22Rv1 (cell line): ENCODE results near the gene TBC1D22A.

Experiments used
- H3K27ac ChIP-seq: fragments of 450-650 bp; 2 replicates; pipeline ENCODE4 v1.5.1; 2017
- ZFX ChIP-seq: fragments of 450-650 bp; IDR thresholded peaks from 2 replicates; pipeline ENCODE4 v1.6.1; 2017; ENCODE audit warnings: antibody characterized with exemption, borderline replicate concordance
- TF ChIP-seq, protein P1 (sequence below): fragments of 450-650 bp; IDR thresholded peaks from 2 replicates; pipeline ENCODE4 v1.5.1; 2017; ENCODE audit warnings: mild to moderate bottlenecking

TBC1D22A gene

DNA sequence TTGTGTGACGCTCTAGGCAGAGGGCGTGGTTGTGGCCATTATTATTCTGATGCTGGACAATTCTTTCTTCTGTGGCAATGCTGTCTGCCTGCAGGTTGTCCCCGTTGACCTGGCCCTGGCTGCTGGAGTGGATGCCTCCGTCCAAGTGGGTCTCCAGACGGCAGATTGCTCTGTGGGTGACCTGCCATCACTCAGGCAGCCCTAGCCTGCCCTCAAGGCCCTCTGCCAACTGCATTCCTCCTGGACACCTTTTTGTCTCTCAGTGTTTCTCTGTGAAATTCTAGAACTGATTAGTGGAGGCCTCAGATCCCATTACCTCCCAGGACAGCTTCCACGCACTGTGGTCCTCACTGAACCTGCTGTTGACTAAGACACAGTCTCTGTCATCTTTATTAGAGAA, 86.7 kb downstream of the TBC1D22A start:
- TF ChIP-seq, protein P1, sequence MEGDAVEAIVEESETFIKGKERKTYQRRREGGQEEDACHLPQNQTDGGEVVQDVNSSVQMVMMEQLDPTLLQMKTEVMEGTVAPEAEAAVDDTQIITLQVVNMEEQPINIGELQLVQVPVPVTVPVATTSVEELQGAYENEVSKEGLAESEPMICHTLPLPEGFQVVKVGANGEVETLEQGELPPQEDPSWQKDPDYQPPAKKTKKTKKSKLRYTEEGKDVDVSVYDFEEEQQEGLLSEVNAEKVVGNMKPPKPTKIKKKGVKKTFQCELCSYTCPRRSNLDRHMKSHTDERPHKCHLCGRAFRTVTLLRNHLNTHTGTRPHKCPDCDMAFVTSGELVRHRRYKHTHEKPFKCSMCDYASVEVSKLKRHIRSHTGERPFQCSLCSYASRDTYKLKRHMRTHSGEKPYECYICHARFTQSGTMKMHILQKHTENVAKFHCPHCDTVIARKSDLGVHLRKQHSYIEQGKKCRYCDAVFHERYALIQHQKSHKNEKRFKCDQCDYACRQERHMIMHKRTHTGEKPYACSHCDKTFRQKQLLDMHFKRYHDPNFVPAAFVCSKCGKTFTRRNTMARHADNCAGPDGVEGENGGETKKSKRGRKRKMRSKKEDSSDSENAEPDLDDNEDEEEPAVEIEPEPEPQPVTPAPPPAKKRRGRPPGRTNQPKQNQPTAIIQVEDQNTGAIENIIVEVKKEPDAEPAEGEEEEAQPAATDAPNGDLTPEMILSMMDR, result no peak
- no peak for TF ChIP-seq ZFX
- no peak overlapping the region for H3K27ac ChIP-seq

DNA sequence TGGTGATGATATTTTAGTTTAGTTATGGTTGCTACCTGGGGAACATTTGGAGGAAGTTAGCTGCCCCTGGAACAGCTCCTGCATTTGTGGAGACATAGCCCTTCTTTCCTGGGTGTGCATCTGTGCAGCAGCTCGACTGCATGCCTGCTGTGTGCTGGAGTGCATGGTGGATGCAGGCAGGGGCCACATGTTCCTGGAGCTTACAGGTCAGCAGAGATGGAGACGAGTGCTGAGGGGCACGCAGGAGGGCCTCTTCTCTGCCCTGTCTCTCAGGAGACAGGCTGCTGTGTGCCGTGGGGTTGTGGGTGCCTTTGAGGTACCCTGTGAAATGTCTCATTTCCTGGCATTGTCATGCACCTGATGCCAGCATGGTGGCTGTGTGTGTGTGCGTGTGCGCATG, 87.5 kb downstream of the TBC1D22A start:
- TF ChIP-seq, protein P1, result no peak
- no peak for TF ChIP-seq ZFX
- no peak overlapping the region for H3K27ac ChIP-seq

DNA sequence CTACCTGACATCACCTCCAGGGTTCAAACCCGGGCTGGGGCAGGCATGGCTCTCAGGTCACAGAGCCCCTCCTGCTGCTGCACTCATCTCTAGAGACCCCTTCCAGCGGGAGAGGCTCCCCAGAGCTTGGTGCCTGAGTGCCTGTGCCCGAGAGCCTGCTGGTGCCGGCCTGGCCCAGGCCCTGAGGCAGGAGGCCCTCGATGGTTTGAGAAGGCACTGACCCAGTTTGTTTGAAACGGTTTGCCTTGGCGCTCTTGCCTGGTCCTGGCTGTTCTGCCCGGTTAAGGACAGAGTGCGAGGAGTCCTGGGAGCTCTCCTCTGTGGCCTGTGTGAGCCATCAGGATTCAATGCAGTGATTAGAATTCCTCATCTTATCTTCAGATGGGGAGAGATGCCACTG, 88.9 kb downstream of the TBC1D22A start:
- TF ChIP-seq, protein P1, result no peak
- TF ChIP-seq ZFX, result no peak
- H3K27ac ChIP-seq, result no peak overlapping the region

DNA sequence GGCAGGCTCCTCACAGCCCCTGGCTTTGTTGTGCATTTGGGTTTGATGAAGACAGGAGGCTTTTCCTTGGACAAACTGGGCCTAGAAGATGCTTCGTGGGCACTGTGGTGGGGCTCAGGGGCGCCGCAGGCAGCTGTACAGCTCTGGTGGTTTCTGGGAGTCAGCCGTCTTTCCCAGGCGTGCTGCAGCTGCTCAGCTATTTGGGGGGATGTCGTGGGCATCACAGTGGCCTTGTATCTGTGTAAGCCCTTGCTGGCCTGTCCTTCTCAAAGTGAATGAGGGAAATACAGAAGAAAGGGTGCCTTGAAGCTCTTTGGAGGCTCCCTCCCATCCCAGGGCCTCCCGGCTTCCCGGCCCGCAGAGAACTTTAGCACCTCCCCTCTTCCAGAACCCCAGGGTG, 89.5 kb downstream of the TBC1D22A start:
- no peak overlapping the region for H3K27ac ChIP-seq
- TF ChIP-seq ZFX, result no peak
- TF ChIP-seq, protein P1, result no peak

DNA sequence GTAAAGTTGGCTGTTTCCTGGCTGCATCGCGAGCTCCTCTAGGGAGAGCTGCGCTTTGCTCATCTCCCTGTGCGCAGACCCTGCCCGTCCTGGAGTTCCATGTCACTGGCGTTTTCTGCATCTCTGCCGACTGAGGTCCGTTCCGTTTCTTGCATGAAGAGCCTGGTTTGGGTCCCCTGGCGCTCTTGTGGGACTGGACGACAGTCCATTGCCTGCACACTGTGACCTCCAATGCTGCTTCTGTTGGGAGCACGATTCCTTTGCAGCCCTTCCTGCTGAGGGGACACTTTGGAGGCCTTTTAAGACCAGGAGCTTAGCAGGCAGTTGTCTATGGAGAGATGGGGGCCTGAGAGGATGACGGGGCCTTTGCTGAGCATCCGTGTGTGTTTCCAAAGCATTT, 90.3 kb downstream of the TBC1D22A start:
- no peak overlapping the region for H3K27ac ChIP-seq
- TF ChIP-seq, protein P1, result no peak
- TF ChIP-seq ZFX, result no peak

DNA sequence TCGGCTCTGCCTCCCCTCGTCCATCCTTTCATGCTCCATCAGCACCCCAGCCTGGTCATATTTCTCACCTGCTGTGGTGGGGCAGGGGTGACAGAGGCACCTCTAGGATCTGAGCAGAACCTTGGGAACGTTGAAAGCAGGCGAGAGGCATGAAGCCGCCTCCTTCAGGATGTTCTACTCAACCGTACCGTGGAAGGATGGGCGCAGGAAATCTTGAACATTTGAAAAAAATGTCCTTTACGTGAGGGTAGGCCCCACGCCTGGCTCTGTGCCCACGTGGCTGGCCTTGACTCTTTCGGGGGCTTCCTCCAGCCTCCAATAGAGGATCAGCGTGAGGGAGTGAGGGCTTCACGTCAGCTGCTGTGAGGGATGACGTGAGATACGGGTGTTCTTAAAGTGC, 90.7 kb downstream of the TBC1D22A start:
- TF ChIP-seq, protein P1, result no peak
- TF ChIP-seq ZFX, result no peak
- no peak overlapping the region for H3K27ac ChIP-seq

DNA sequence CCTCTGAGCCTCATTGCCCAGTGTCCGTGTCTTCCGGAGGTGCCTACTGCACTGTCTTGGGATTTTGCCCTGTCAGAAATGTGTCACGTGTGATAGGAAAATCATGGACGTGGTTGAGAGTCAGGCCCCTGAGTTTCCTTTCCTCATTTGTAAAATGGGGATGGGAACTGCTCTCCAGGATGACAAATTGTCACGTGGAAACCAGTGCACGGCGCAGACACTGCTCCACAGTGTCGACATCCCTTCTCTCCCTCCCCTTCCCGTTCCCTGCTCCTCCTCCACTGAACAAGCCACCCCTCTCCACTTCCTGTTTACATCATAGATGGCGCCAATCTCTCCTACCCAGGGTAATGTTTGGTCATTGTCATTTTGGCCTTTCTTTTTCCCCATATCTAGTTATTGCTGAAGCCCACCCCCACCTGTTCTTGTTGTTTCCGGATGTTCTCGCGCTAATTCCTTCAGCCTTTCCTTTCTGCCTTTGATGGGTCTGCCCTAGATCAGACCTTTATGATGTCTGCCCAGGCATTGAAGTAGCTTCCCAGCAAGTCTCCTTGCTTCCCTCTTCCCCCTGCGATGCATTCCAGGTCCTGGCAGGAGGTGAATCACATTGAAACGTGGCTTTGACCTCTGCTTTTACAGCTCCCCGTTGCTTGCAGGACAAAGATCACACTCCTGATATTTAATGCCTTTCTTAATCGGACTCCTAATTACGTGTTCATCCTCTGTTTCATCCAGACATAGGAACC, 91.8 kb downstream of the TBC1D22A start:
- H3K27ac ChIP-seq, result no peak overlapping the region
- TF ChIP-seq ZFX, result no peak
- TF ChIP-seq, protein P1, result no peak
